NB4 (cell line): Measurements from ENCODE around the gene ADGRL3.

ENCODE experiments used
- MYC ChIP-seq: IDR thresholded peaks from 2 replicates; pipeline ENCODE4 v1.6.1; 2011; ENCODE audit warnings: low read depth, low read length
- POLR2A ChIP-seq: IDR thresholded peaks from 2 replicates; pipeline ENCODE4 v1.6.1; 2011; ENCODE audit warnings: mild to moderate bottlenecking; ENCODE audit not compliant: insufficient read length; ENCODE audit errors: extremely low read depth
- TF ChIP-seq, protein P1 (sequence below): IDR thresholded peaks from one replicate; pipeline ENCODE4 v1.5.1; 2012; ENCODE audit warnings: low read depth, low read length
- TF ChIP-seq, protein P2 (sequence below): IDR thresholded peaks from 2 replicates; pipeline ENCODE4 v1.6.1; 2011; ENCODE audit warnings: low read depth, low read length

DNA sequence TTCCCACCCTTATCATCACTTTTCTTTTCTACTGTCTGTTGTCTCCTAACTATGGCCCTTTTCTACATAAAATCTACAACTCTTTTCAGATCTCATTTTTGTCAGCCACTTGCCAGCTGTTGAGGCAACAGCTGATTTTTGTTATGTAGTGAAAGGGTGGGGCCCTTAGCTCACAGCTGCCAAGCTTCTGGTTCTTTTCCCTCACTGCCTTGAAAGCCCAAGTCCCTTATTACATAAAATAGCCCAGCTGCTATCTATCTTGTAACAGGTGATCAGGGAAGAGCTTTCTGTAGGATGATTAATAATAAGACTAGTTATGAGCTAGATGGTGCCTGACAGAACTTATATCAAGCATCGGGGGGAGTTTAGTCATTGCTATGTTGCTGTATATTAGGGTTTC lies 45.9 kb downstream of the ADGRL3 start:
- TF ChIP-seq, protein P1, sequence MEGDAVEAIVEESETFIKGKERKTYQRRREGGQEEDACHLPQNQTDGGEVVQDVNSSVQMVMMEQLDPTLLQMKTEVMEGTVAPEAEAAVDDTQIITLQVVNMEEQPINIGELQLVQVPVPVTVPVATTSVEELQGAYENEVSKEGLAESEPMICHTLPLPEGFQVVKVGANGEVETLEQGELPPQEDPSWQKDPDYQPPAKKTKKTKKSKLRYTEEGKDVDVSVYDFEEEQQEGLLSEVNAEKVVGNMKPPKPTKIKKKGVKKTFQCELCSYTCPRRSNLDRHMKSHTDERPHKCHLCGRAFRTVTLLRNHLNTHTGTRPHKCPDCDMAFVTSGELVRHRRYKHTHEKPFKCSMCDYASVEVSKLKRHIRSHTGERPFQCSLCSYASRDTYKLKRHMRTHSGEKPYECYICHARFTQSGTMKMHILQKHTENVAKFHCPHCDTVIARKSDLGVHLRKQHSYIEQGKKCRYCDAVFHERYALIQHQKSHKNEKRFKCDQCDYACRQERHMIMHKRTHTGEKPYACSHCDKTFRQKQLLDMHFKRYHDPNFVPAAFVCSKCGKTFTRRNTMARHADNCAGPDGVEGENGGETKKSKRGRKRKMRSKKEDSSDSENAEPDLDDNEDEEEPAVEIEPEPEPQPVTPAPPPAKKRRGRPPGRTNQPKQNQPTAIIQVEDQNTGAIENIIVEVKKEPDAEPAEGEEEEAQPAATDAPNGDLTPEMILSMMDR: no peak
- TF ChIP-seq POLR2A (no peak), MYC (no peak)
- TF ChIP-seq, protein P2, sequence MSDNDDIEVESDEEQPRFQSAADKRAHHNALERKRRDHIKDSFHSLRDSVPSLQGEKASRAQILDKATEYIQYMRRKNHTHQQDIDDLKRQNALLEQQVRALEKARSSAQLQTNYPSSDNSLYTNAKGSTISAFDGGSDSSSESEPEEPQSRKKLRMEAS: no peak
